Bronchial epithelial cell (primary cell): ENCODE data around the gene MTA3. TPM values are rescaled to one million over a fixed set of nuclear protein-coding genes. Genes with fewer than 3 reads are reported as not detected.

ENCODE experiments used
- DNase-seq: peaks from one replicate; pipeline ENCODE4 v3.0.0-alpha.2; 2010; ENCODE audit warnings: low read depth
- FAIRE-seq: peaks from 2 replicates; lab custom pipeline; 2011; peaks lifted over from hg19 to GRCh38; lab: Jason Lieb, UNC
- H3K27me3 ChIP-seq: 2 replicates; pipeline ENCODE4 v1.5.1; 2011; ENCODE audit warnings: low read length; ENCODE audit not compliant: control insufficient read depth, insufficient read depth
- H3K36me3 ChIP-seq: 2 replicates; pipeline ENCODE4 v1.5.1; 2011; ENCODE audit warnings: low read length; ENCODE audit not compliant: control insufficient read depth, insufficient read depth
- H3K4me3 ChIP-seq: 2 replicates; pipeline ENCODE4 v1.5.1; 2011; ENCODE audit warnings: mild to moderate bottlenecking, low read depth, low read length, control low read depth
- CTCF ChIP-seq: IDR thresholded peaks from 2 replicates; pipeline ENCODE4 v1.5.1; 2011; ENCODE audit warnings: mild to moderate bottlenecking, moderate library complexity, low read length, control low read depth, inconsistent platforms; ENCODE audit not compliant: insufficient read depth, severe bottlenecking
- total RNA-seq: library from RNA; depleted of rRNA; stranded (reverse); fragments of >200 nt; gene quantifications from 2 replicates; pipeline ENCODE4 v1.2.1, GENCODE V29; 2014

Gene MTA3
- total RNA-seq, 1 donor from 2014 or later, result 18.2 TPM

DNA sequence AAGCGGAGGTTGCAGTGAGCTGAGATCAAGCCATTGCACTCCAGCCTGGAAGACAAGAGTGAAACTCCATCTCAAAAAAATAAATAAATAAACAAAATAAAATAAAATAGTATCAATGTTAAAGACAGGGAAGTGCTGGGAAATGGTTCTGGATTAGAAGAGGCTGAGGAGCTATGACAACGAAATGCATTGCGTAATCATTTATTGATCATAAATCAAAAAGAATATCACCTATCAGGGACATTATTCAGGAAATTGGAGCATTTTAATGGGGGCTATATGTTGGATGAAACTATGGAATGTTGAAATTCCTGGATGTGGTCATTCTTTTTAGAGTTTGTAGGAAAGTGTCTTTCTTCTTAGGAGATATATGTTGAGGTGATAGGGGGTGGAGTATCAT lies 30.9 kb upstream of the MTA3 start:
- Histone ChIP-seq H3K36me3 (no peaks in the 10 kb centered on the region), H3K27me3 (no peaks in the 10 kb centered on the region), H3K4me3 (no peak overlapping the region)
- FAIRE-seq (no peak), DNase-seq (no peak)
- TF ChIP-seq CTCF, result no peak

DNA sequence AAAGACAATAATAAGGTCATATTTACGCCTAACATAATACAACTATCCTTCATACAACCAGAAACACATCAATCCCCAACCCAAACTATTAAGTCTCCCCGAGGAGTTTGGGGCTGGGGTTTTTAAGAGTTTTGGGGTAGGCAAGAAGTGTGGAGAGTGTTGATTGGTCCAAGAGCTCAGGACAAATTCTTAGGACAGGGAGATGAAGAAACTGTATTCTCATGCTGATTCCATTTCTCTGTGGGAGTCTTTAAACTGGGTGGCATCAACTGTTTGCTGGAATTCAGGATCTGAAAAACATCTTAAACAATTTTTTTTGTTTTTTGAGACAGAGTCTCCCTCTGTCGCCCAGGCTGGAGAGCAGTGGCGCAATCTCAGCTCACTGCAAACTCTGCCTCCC lies 25.6 kb upstream of the MTA3 start:
- no peak overlapping the region for H3K4me3 ChIP-seq
- DNase-seq (no peak), FAIRE-seq (no peak)
- H3K27me3 ChIP-seq, result no peaks in the 10 kb centered on the region
- no peak for TF ChIP-seq CTCF
- H3K36me3 ChIP-seq, result no peaks in the 10 kb centered on the region

DNA sequence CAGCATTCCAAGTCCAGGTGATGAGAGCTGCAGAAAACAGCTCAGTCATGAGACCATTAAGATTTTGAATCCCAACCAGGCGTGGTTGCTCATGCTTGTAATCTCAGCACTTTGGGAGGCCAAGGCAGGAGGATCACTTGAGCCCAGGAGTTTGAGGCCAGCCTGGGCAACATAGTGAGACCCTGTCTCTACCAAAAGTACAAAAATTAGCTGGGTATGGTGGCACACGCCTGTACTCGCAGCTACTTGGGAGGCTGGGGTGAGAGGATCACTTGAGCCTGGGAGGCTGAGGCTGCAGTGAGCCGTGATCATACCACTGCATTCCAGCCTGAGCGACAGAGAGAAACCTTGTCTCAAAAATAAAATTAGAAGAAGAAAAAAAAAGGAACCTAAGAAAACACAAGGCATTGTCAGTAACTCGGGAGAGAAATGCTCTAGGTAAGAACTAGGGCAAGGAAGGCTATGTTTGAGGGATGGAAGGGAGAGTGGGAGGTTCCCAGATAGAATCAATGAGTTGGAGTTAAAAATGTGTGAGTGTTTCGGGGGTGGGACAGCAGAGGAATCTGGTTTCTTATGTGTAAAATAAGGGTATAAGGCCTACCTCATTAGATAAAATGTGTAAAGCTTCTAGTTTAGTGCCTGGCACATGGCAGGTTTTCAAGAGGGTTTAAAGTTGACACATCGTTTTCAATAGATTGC lies 23.3 kb upstream of the MTA3 start:
- Histone ChIP-seq H3K36me3 (no peaks in the 10 kb centered on the region), H3K27me3 (no peaks in the 10 kb centered on the region), H3K4me3 (no peak overlapping the region)
- DNase-seq (no peak), FAIRE-seq (no peak)
- TF ChIP-seq CTCF, result no peak

DNA sequence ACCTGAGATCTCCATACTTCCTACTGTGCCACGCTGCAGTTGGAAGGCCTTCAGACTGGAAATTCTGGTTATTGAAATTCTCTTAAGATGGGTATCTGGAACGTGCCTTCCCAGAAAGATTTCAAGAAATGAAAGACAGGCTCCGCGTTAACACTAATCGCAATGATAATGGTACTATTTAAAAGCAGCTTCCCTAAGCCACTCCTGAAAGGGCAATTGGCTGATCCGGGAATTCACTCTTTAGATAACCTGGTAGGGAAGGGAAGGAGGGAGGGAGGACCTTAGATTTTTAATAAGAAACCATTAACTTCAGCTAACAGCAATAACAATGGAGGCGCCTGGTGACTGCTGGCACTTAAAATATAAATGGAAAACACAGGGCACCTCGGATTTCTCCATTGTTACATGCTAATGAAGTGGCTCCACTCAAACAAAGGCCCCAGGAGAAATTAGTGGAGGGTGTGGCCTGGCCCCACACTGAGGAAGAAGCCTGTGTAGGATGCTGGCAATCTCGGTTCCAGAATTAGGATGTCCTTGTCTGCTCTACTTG lies 22.5 kb upstream of the MTA3 start:
- no peak for FAIRE-seq
- no peak overlapping the region for H3K4me3 ChIP-seq
- DNase-seq, result no peak
- no peaks in the 10 kb centered on the region for H3K27me3 ChIP-seq
- H3K36me3 ChIP-seq, result no peaks in the 10 kb centered on the region
- no peak for TF ChIP-seq CTCF

- no peak for TF ChIP-seq CTCF
- FAIRE-seq (no peak), DNase-seq (no peak)
- Histone ChIP-seq H3K36me3 (no peaks in the 10 kb centered on the region), H3K27me3 (no peaks in the 10 kb centered on the region), H3K4me3 (no peak overlapping the region)
These were observed 21.4 kb upstream of the MTA3 start for GRCh38 chr2:42547014-42547413.
